ENCODE results near the gene BLID. TPM values are rescaled to one million over a fixed set of nuclear protein-coding genes. Genes with fewer than 3 reads are reported as not detected.

The BLID gene
- total and polyA plus RNA-seq, 10 of the 15 experiments (the other 5 are each of a cell fraction or from before 2014, with no cell fraction given) = not detected

GRCh38 chr11:122068837-122069236, 47.2 kb downstream of the BLID start:
- H3K4me1 ChIP-seq (ENCODE audit: control insufficient read depth, insufficient read depth, low read length) = no peaks in the 10 kb centered on the region
- H3K4me3 ChIP-seq = no peak overlapping the region
- ChIA-PET CTCF (no interaction called here), POLR2A (no interaction called here), SMC1A (ENCODE audit: uncharacterized antibody, unreplicated experiment) (no interaction called here), RAD21 (ENCODE audit: unreplicated experiment) (no interaction called here)
- no peaks in the 10 kb centered on the region for H3K9me3 ChIP-seq (replicated peaks; ENCODE audit: control insufficient read depth, insufficient read depth, low read length)
- no peak for TF ChIP-seq NR2C1 (IDR thresholded peaks at IDR 0.05)
- TF ChIP-seq TARDBP (IDR thresholded peaks at IDR 0.05; ENCODE audit: borderline replicate concordance) = no peak
- TF ChIP-seq CREB1 (IDR thresholded peaks at IDR 0.05; ENCODE audit: low read depth) = no peak
- H3K79me2 ChIP-seq (ENCODE audit: control insufficient read depth, insufficient read depth, low read length) = no peaks in the 10 kb centered on the region
- H3K9ac ChIP-seq (ENCODE audit: control insufficient read depth, insufficient read depth, low read length) = no peak overlapping the region
- H3K4me2 ChIP-seq (ENCODE audit: control insufficient read depth, insufficient read depth) = no peak overlapping the region
- intact Hi-C loops (cut with micrococcal nuclease; ENCODE audit: unreplicated experiment) = no loop called here
- no peak for DNase-seq (ENCODE audit: low read depth, low spot score)
- no peaks in the 10 kb centered on the region for H3K36me3 ChIP-seq (ENCODE audit: control insufficient read depth in 2 of 2, insufficient read depth in 2 of 2, low read length in 1 of 2)
- WGBS (ENCODE audit: insufficient coverage, insufficient replicate concordance, low lambda C conversion rate, missing lambda C conversion rate) = 35% methylated on average over 3 of the region's 3 CpGs
- H3K27ac ChIP-seq (ENCODE audit: control insufficient read depth, insufficient read depth) = no peak overlapping the region
- H4K20me1 ChIP-seq (ENCODE audit: control insufficient read depth, insufficient read depth) = no peaks in the 10 kb centered on the region
- no peak for FAIRE-seq
- in situ Hi-C loops (cut with MboI) = no loop called here
- no peaks in the 10 kb centered on the region; a peak in 1 of 4 replicates for H3K27me3 ChIP-seq (replicated peaks in 1 of 2; ENCODE audit: control insufficient read depth in 2 of 2, insufficient read depth in 2 of 2, low read length in 1 of 2)
- H2AFZ ChIP-seq (ENCODE audit: control insufficient read depth, low read depth, low read length) = no peak overlapping the region
- no TSS peak for BruUV-seq (replicated peaks)
- no peak for ATAC-seq

GRCh38 chr11:122068141-122068540, 47.9 kb downstream of the BLID start:
- BruUV-seq (replicated peaks) = no TSS peak
- TF ChIP-seq DPF2 (IDR thresholded peaks at IDR 0.05) (no peak), ZBED1 (IDR thresholded peaks at IDR 0.05; ENCODE audit: borderline replicate concordance) (no peak), MEF2B (IDR thresholded peaks at IDR 0.05; ENCODE audit: partially characterized antibody, poor library complexity, severe bottlenecking) (no peak), SMAD1 (IDR thresholded peaks at IDR 0.05; ENCODE audit: low read depth, partially characterized antibody) (no peak), PRDM15 (CRISPR knock-in tag; IDR thresholded peaks at IDR 0.05) (no peak), TCF3 (IDR thresholded peaks at IDR 0.05; ENCODE audit: borderline replicate concordance, insufficient read depth, low read depth, low read length) (no peak), TARDBP (IDR thresholded peaks at IDR 0.05; ENCODE audit: borderline replicate concordance) (no peak), RFX5 (IDR thresholded peaks at IDR 0.05; ENCODE audit: low read depth, low read length) (no peak), SUZ12 (IDR thresholded peaks at IDR 0.05; ENCODE audit: unreplicated experiment) (no peak), CBFB (IDR thresholded peaks at IDR 0.05; ENCODE audit: low read depth) (no peak), IKZF2 (IDR thresholded peaks at IDR 0.05) (no peak), IRF4 (IDR thresholded peaks at IDR 0.05; ENCODE audit: low read depth, low read length) (no peak)
- Histone ChIP-seq H3K9me3 (replicated peaks; ENCODE audit: control insufficient read depth, insufficient read depth, low read length) (no peaks in the 10 kb centered on the region), H3K9ac (ENCODE audit: control insufficient read depth, insufficient read depth, low read length) (no peak overlapping the region), H3K79me2 (ENCODE audit: control insufficient read depth, insufficient read depth, low read length) (no peaks in the 10 kb centered on the region), H3K4me1 (ENCODE audit: control insufficient read depth, insufficient read depth, low read length) (no peaks in the 10 kb centered on the region), H4K20me1 (ENCODE audit: control insufficient read depth, insufficient read depth) (no peaks in the 10 kb centered on the region), H3K4me3 (no peak overlapping the region), H3K36me3 (ENCODE audit: control insufficient read depth in 2 of 2, insufficient read depth in 2 of 2, low read length in 1 of 2) (no peaks in the 10 kb centered on the region), H2AFZ (ENCODE audit: control insufficient read depth, low read depth, low read length) (no peak overlapping the region), H3K27me3 (replicated peaks in 1 of 2; ENCODE audit: control insufficient read depth in 2 of 2, insufficient read depth in 2 of 2, low read length in 1 of 2) (no peaks in the 10 kb centered on the region; a peak in 1 of 4 replicates), H3K4me2 (ENCODE audit: control insufficient read depth, insufficient read depth) (no peak overlapping the region), H3K27ac (ENCODE audit: control insufficient read depth, insufficient read depth) (no peak overlapping the region)
- ATAC-seq (no peak), FAIRE-seq (no peak), DNase-seq (ENCODE audit: low read depth, low spot score) (no peak)
- ChIA-PET POLR2A (interaction anchor here (0.9 kb wide), 1 partner anchor 11 kb away, joined by 3 read pairs; no protein-coding TSS in a partner anchor), CTCF (interaction anchor here (0.8 kb wide), 1 partner anchor 8 kb away, joined by 3 read pairs; no protein-coding TSS in a partner anchor), SMC1A (ENCODE audit: uncharacterized antibody, unreplicated experiment) (interaction anchor here (0.6 kb wide), 1 partner anchor 410 kb away, joined by 3 read pairs; no protein-coding TSS in a partner anchor), RAD21 (ENCODE audit: unreplicated experiment) (no interaction called here)
- intact Hi-C loops (cut with micrococcal nuclease; ENCODE audit: unreplicated experiment) (no loop called here), in situ Hi-C loops (cut with MboI) (no loop called here)
- 23% methylated on average over 5 of the region's 5 CpGs for WGBS (ENCODE audit: insufficient coverage, insufficient replicate concordance, low lambda C conversion rate, missing lambda C conversion rate)
